OCI-LY7 (cell line): ENCODE measurements around the gene ACBD3. TPM values are rescaled to one million over a fixed set of nuclear protein-coding genes. Genes with fewer than 3 reads are reported as not detected.

ENCODE experiments used
- BruUV-seq: library from RNA; stranded (reverse); fragments of 400-500 nt; replicated peaks from 2 replicates; lab custom pipeline; 2021; lab: Mats Ljungman, UMichigan
- CTCF ChIA-PET: fragments of 300-600 bp; sonication (Branson Sonifier 250); formaldehyde crosslinking; loops from one replicate; lab custom pipeline; 2022; ENCODE audit warnings: antibody characterized with exemption; ENCODE audit not compliant: unreplicated experiment; lab: Charles Lee
- POLR2A ChIA-PET: fragments of 300-600 bp; sonication (Branson Sonifier 250); formaldehyde crosslinking; loops from one replicate; lab custom pipeline; 2022; ENCODE audit warnings: antibody characterized with exemption; lab: Charles Lee
- DNase-seq: peaks from one replicate; pipeline ENCODE4 v3.0.0-alpha.2; 2015; ENCODE audit warnings: low spot score
- H2AFZ ChIP-seq: fragments of 200-600 bp; sonication (generic), shearing (Covaris generic); 2 replicates; pipeline ENCODE4 v1.6.1; 2014; ENCODE audit warnings: mild to moderate bottlenecking, antibody characterized with exemption, low read length, moderate library complexity
- H3K27ac ChIP-seq: fragments of 200-600 bp; sonication (generic); 2 replicates; pipeline ENCODE4 v1.5.1; 2014; ENCODE audit warnings: mixed run types, low read depth, mild to moderate bottlenecking, moderate library complexity, low read length, inconsistent platforms; ENCODE audit not compliant: poor library complexity, severe bottlenecking
- H3K36me3 ChIP-seq: fragments of 200-600 bp; sonication (generic); 2 replicates; pipeline ENCODE4 v1.6.1; 2014; ENCODE audit warnings: mild to moderate bottlenecking, antibody characterized with exemption, low read length, moderate library complexity, mixed read lengths; ENCODE audit not compliant: insufficient read depth
- H3K4me1 ChIP-seq: fragments of 200-600 bp; sonication (generic); 2 replicates; pipeline ENCODE4 v1.5.1; 2014; ENCODE audit warnings: mild to moderate bottlenecking, low read length; ENCODE audit not compliant: insufficient read depth, poor library complexity, severe bottlenecking
- H3K4me2 ChIP-seq: fragments of 200-600 bp; sonication (generic); 2 replicates; pipeline ENCODE4 v1.6.1; 2014; ENCODE audit warnings: mild to moderate bottlenecking, low read length
- H3K4me3 ChIP-seq: fragments of 200-600 bp; sonication (generic); 2 replicates; pipeline ENCODE4 v1.5.1; 2014; ENCODE audit warnings: mild to moderate bottlenecking, low read depth, low read length; ENCODE audit not compliant: poor library complexity, severe bottlenecking
- H3K79me2 ChIP-seq: fragments of 200-600 bp; sonication (generic); 2 replicates; pipeline ENCODE4 v1.6.1; 2016; ENCODE audit warnings: low read depth, mild to moderate bottlenecking, low read length, moderate library complexity, mixed read lengths; ENCODE audit not compliant: insufficient read depth
- H3K9me2 ChIP-seq: fragments of 200-600 bp; sonication (generic); 2 replicates; pipeline ENCODE4 v1.6.1; 2016; ENCODE audit warnings: mild to moderate bottlenecking, low read length, mixed read lengths; ENCODE audit not compliant: insufficient read depth
- H3K9me3 ChIP-seq: fragments of 200-600 bp; sonication (generic); 2 replicates; pipeline ENCODE4 v1.6.1; 2014; ENCODE audit warnings: mild to moderate bottlenecking, mixed run types, low read length, mixed read lengths
- H4K20me1 ChIP-seq: fragments of 200-600 bp; sonication (generic); 2 replicates; pipeline ENCODE4 v1.6.1; 2014; ENCODE audit warnings: mild to moderate bottlenecking, antibody characterized with exemption, low read length, moderate library complexity, mixed read lengths; ENCODE audit not compliant: insufficient read depth
- EZH2phosphoT487 ChIP-seq: fragments of 200-600 bp; sonication (generic); IDR thresholded peaks from 2 replicates; pipeline ENCODE4 v1.6.1; 2018; ENCODE audit warnings: low read depth, borderline replicate concordance, mild to moderate bottlenecking, mixed run types, antibody characterized with exemption, low read length, moderate library complexity, mixed read lengths
- intact Hi-C: fragments of 100-400 bp; cut with micrococcal nuclease; formaldehyde crosslinking; loops from one replicate; pipeline ENCODE4 v1.10.0; 2022; ENCODE audit not compliant: unreplicated experiment
- total RNA-seq, 2 experiments: library from RNA; depleted of rRNA in 1 of 2; stranded (reverse); fragments of >200 nt in 1 of 2; shearing (Covaris generic) in 1 of 2; gene quantifications; 2 replicates each; pipeline ENCODE4 v1.2.3, GENCODE V29; 2014 to 2022
- TF ChIP-seq, protein P1 (sequence below): fragments of 200-600 bp; sonication (generic); conservative IDR thresholded peaks from 2 replicates; pipeline ENCODE4 v1.5.1; 2014; ENCODE audit warnings: mild to moderate bottlenecking, antibody characterized with exemption, low read length, moderate library complexity, mixed read lengths

ACBD3 gene
- total RNA-seq, 2 experiments from 2014 or later: 30.3 to 51.7 TPM

DNA sequence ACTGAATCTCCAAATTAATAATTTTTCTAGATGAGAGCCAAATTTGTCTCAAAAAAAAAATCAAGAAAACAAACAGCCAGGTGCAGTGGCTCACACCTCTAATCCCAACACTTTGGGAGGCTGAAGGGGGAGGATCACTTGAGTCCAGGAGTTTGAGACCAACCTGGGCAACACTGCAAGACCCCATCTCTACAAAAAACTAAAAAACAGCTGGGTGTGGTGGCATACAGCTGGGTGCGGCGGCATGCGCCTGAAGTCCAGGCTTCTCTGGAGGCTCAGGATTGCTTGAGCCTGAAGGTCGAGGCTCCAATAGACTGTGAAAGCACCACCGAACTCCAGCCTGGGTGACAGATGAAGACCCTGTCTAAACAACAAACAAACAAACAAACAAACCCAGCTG lies 14.0 kb downstream of the ACBD3 start:
- no peak overlapping the region for H3K27ac ChIP-seq
- BruUV-seq: no TSS peak
- ChIA-PET POLR2A (interaction anchor here (1.1 kb wide), 1 partner anchor 20 kb away, joined by 3 read pairs; no protein-coding TSS in a partner anchor), CTCF (no interaction called here)
- peaks cover 86% of the 10 kb centered on the region for H3K79me2 ChIP-seq
- intact Hi-C loops: no loop called here
- no peak overlapping the region for H2AFZ ChIP-seq
- H3K36me3 ChIP-seq: peaks cover 40% of the 10 kb centered on the region
- H3K4me3 ChIP-seq: no peak overlapping the region
- H3K4me2 ChIP-seq: no peak overlapping the region
- H3K4me1 ChIP-seq: no peaks in the 10 kb centered on the region
- no peaks in the 10 kb centered on the region for H3K9me3 ChIP-seq
- no peaks in the 10 kb centered on the region for H3K9me2 ChIP-seq
- peaks cover 1% of the 10 kb centered on the region; the same call in 1 of the 2 replicates for H4K20me1 ChIP-seq
- TF ChIP-seq EZH2phosphoT487: no peak
- TF ChIP-seq, protein P1, sequence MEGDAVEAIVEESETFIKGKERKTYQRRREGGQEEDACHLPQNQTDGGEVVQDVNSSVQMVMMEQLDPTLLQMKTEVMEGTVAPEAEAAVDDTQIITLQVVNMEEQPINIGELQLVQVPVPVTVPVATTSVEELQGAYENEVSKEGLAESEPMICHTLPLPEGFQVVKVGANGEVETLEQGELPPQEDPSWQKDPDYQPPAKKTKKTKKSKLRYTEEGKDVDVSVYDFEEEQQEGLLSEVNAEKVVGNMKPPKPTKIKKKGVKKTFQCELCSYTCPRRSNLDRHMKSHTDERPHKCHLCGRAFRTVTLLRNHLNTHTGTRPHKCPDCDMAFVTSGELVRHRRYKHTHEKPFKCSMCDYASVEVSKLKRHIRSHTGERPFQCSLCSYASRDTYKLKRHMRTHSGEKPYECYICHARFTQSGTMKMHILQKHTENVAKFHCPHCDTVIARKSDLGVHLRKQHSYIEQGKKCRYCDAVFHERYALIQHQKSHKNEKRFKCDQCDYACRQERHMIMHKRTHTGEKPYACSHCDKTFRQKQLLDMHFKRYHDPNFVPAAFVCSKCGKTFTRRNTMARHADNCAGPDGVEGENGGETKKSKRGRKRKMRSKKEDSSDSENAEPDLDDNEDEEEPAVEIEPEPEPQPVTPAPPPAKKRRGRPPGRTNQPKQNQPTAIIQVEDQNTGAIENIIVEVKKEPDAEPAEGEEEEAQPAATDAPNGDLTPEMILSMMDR: no peak
- DNase-seq: no peak

DNA sequence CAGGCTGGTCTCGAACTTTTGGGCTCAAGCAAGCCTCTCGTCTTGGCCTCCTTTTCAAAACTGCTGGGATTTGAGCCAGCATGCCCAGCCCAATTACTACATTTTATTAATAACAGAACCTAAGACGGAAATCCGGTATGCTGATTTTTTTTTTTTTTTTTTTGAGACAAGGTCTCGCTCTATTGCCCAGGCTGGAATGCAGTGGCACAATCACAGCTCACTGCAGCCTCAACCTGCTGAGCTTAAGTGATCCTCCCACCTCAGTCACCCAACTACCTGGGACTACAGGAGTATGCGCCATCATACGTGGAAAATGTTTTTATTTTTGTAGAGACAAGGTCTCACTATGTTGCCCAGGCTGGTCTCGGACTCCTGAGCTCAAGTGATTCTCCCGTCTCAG lies 20.2 kb downstream of the ACBD3 start:
- Histone ChIP-seq H4K20me1 (peaks cover 5% of the 10 kb centered on the region; the same call in 1 of the 2 replicates), H3K27ac (no peak overlapping the region)
- CTCF ChIA-PET: no interaction called here

DNA sequence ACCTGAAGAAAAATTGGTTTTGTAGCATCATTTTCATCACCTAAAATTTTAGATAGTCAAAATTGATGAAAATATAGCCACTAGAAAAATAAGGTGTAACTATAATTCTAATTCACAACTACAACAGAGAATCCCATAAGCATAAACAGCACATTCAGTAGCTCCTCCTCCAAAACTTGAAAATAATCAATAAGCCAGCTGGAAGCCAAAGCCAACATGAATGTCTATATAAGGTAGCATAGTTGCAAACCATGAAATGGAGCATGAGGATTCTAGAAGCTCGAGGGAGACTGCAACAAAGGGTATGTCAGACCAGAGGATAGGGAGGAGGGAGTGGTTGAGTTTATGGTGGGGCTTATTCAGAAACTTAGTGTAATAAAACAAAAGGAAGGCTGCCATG lies 22.4 kb downstream of the ACBD3 start:
- no peaks in the 10 kb centered on the region for H3K9me3 ChIP-seq
- H3K4me1 ChIP-seq: peaks cover 37% of the 10 kb centered on the region
- POLR2A ChIA-PET: interaction anchor here (0.6 to 1.5 kb wide), 3 partner anchors 15 to 243 kb away, joined by 4 to 6 read pairs (median 5); no protein-coding TSS in a partner anchor
- no peak overlapping the region for H3K4me2 ChIP-seq
- H3K36me3 ChIP-seq: peaks cover 76% of the 10 kb centered on the region
- H2AFZ ChIP-seq: no peak overlapping the region
- CTCF ChIA-PET: interaction anchor here (1.1 kb wide), 1 partner anchor 20 kb away, joined by 3 read pairs; no protein-coding TSS in a partner anchor
- H3K9me2 ChIP-seq: no peaks in the 10 kb centered on the region
- DNase-seq: no peak
- H4K20me1 ChIP-seq: peaks cover 5% of the 10 kb centered on the region; the same call in 1 of the 2 replicates
- H3K4me3 ChIP-seq: no peak overlapping the region
- intact Hi-C loops: no loop called here
- H3K27ac ChIP-seq: no peak overlapping the region
- TF ChIP-seq EZH2phosphoT487: no peak
- TF ChIP-seq, protein P1: no peak
- BruUV-seq: no TSS peak
- peaks cover 32% of the 10 kb centered on the region for H3K79me2 ChIP-seq

More for the DNA sequence above, 20.2 kb downstream of the ACBD3 start:
- no peak overlapping the region for H3K4me2 ChIP-seq
- POLR2A ChIA-PET: interaction anchor here (0.5 to 3.1 kb wide), 13 partner anchors 9 to 514 kb away, joined by 3 to 25 read pairs (median 5); no protein-coding TSS in a partner anchor
- peaks cover 63% of the 10 kb centered on the region for H3K36me3 ChIP-seq
- no TSS peak for BruUV-seq
- no peak overlapping the region for H2AFZ ChIP-seq
- H3K4me1 ChIP-seq: peaks cover 17% of the 10 kb centered on the region
- intact Hi-C loops: no loop called here
- no peak for DNase-seq
- H3K9me2 ChIP-seq: no peaks in the 10 kb centered on the region
- TF ChIP-seq, protein P1: no peak
- TF ChIP-seq EZH2phosphoT487: no peak
- H3K79me2 ChIP-seq: peaks cover 47% of the 10 kb centered on the region
- no peaks in the 10 kb centered on the region for H3K9me3 ChIP-seq
- no peak overlapping the region for H3K4me3 ChIP-seq
